Measurements from ENCODE around the gene STUB1. TPM values are rescaled to one million over a fixed set of nuclear protein-coding genes. Genes with fewer than 3 reads are reported as not detected.
A peak's percentile ranks its signal among the peaks of the same experiment; 100 is the strongest.

STUB1 gene
- total RNA-seq, 1 experiment from 2014 or later, result 111 TPM

GRCh38 chr16:714079-714478 is 33.9 kb downstream of the STUB1 start (continued):
- TF ChIP-seq SRF (IDR thresholded peaks at IDR 0.05; ENCODE audit: low read depth) (no peak), SIN3A (IDR thresholded peaks at IDR 0.05; ENCODE audit: low read depth) (no peak), RAD21 (IDR thresholded peaks at IDR 0.05; ENCODE audit: low read depth) (no peak), EZH2phosphoT487 (IDR thresholded peaks at IDR 0.05; ENCODE audit: borderline replicate concordance) (no peak), TCF7L2 (IDR thresholded peaks at IDR 0.05; ENCODE audit: borderline replicate concordance, extremely low read depth, insufficient read depth, insufficient read length) (no peak), JUND (IDR thresholded peaks at IDR 0.05) (no peak), MAX (IDR thresholded peaks at IDR 0.05) (no peak), CEBPB (IDR thresholded peaks at IDR 0.05; ENCODE audit: low read depth) (no peak), ATF3 (IDR thresholded peaks at IDR 0.05) (no peak), YY1 (IDR thresholded peaks at IDR 0.05; ENCODE audit: extremely low read depth, insufficient replicate concordance, low read depth, low read length) (no peak), CBX3 (IDR thresholded peaks at IDR 0.05; ENCODE audit: low read depth) (no peak)

- CTCF ChIA-PET, result interaction anchor here (0.6 to 2.4 kb wide), 4 partner anchors 13 to 388 kb away, joined by 3 to 20 read pairs (median 4); no protein-coding TSS in a partner anchor
- peak within 1 kb of the TSS; percentile 59 to 74 for H3K4me3 ChIP-seq (replicated peaks in 1 of 2; ENCODE audit: low read depth in 1 of 2, low read length in 2 of 2)
- peaks cover 3% of the 10 kb centered on the region; the same call in 1 of the 2 replicates for H4K20me1 ChIP-seq (ENCODE audit: insufficient read depth)
- ATAC-seq (peak; percentile 64), DNase-seq (ENCODE audit: low read depth, low spot score) (no peak)
- no peak within 1 kb of the TSS for H2AFZ ChIP-seq (ENCODE audit: low read depth, low read length, poor library complexity, severe bottlenecking)
- no peaks in the 10 kb centered on the region for H3K27me3 ChIP-seq (ENCODE audit: insufficient read depth, low read length)
- POLR2A ChIA-PET, result interaction anchor here (1.6 to 2.3 kb wide), 2 partner anchors 11 to 13 kb away, joined by 9 to 20 read pairs; partner anchors contain the start of genes CCDC78 and HAGHL
- H3K4me2 ChIP-seq (ENCODE audit: low read length), result peak within 1 kb of the TSS; percentile 93
- TF ChIP-seq POLR2AphosphoS5 (IDR thresholded peaks at IDR 0.05; ENCODE audit: low read depth, low read length) (0 out of 2 replicates have a peak, but pooled peaks have one; percentile 30), MAX (IDR thresholded peaks at IDR 0.05) (no peak)
- no TSS peak for BruUV-seq (replicated peaks)
- H3K27ac ChIP-seq (ENCODE audit: low read depth, low read length), result peak within 1 kb of the TSS; percentile 92
- RAD21 ChIA-PET (ENCODE audit: low non-redundant PET in 1 of 2, low total read pairs in 2 of 2, uncharacterized antibody in 2 of 2, unreplicated experiment in 2 of 2), result no interaction called here
- no peaks in the 10 kb centered on the region for H3K9me3 ChIP-seq (ENCODE audit: control insufficient read depth in 1 of 2, insufficient read depth in 1 of 2, low read depth in 1 of 2, low read length in 2 of 2)
- no peaks in the 10 kb centered on the region for H3K36me3 ChIP-seq (ENCODE audit: control insufficient read depth in 1 of 2, insufficient read depth in 2 of 2, low read length in 2 of 2)
- no peaks in the 10 kb centered on the region for H3K9me2 ChIP-seq (ENCODE audit: insufficient read depth)
- intact Hi-C loops (cut with micrococcal nuclease), result loop anchor here (5.0 kb wide), 2 partner anchors 162 to 342 kb away; no protein-coding TSS in a partner anchor
- peak within 1 kb of the TSS; percentile 85 for H3K9ac ChIP-seq (ENCODE audit: low read length)
- H3K4me1 ChIP-seq (ENCODE audit: control insufficient read depth in 1 of 2, insufficient read depth in 2 of 2, low read length in 2 of 2), result peaks cover 37 to 75% of the 10 kb centered on the region in 2 experiments
- H3K79me2 ChIP-seq (ENCODE audit: insufficient read depth, low read length), result peaks cover 19% of the 10 kb centered on the region
Measured at GRCh38 chr16:714558-715476, 34.6 kb downstream of the STUB1 start, which contains the start of gene METRN. Gene METRN, plus strand, starts transcription at chr16:715118. Its CDS starts 172 bp downstream, at chr16:715290.
